SK-N-SH (cell line): ENCODE measurements around the gene LMF1. TPM values are rescaled to one million over a fixed set of nuclear protein-coding genes. Genes with fewer than 3 reads are reported as not detected.
A peak's percentile ranks its signal among the peaks of the same experiment; 100 is the strongest.

Experiments
- CTCF ChIA-PET: fragments of 300-600, 350-600 bp; formaldehyde crosslinking; extraction: SDS; loops from one replicate; lab custom pipeline; 2021; lab: Yijun Ruan, JAX
- POLR2A ChIA-PET: fragments of 350-600 bp; sonication (Branson Sonifier 250); formaldehyde crosslinking; extraction: SDS; loops from one replicate; lab custom pipeline; 2020; ENCODE audit warnings: antibody characterized with exemption, inconsistent platforms; lab: Yijun Ruan, JAX
- DNase-seq: peaks from one replicate; pipeline ENCODE4 v3.0.0; 2012
- H2AFZ ChIP-seq: fragments of 200-600 bp; sonication (generic); 2 replicates; pipeline ENCODE4 v1.8.1; 2016; ENCODE audit warnings: antibody characterized with exemption, mild to moderate bottlenecking, low read depth
- H3F3A ChIP-seq: fragments of 200-600 bp; sonication (generic); replicated peaks from 2 replicates; pipeline ENCODE3; 2016; ENCODE audit warnings: antibody characterized with exemption, mild to moderate bottlenecking; ENCODE audit not compliant: insufficient read depth
- H3K27ac ChIP-seq, 2 experiments: fragments of 200-500 bp in 1 of 2; fragments of 200-600 bp in 1 of 2; sonication (Bioruptor generic) in 1 of 2; sonication (generic), shearing (Covaris generic) in 1 of 2; 2 replicates each; pipeline versions ENCODE4 v1.5.1 to v1.6.1; 2014 to 2016; ENCODE audit warnings: low read depth in 2 of 2, inconsistent platforms in 1 of 2, low read length in 1 of 2, mild to moderate bottlenecking in 1 of 2, mixed read lengths in 1 of 2
- H3K27me3 ChIP-seq: fragments of 200-600 bp; sonication (generic), shearing (Covaris generic); 2 replicates; pipeline ENCODE4 v1.6.1; 2016; ENCODE audit warnings: mixed run types; ENCODE audit not compliant: insufficient read depth
- H3K36me3 ChIP-seq, 2 experiments: fragments of 200-500 bp in 1 of 2; fragments of 200-600 bp in 1 of 2; sonication (Bioruptor generic) in 1 of 2; sonication (generic) in 1 of 2; replicated peaks in 1 of 2; 2 replicates each; pipeline versions ENCODE3 to v1.5.1; 2014 to 2016; ENCODE audit warnings: low read length in 1 of 2, mild to moderate bottlenecking in 1 of 2; ENCODE audit not compliant: insufficient read depth in 2 of 2, control insufficient read depth in 1 of 2
- H3K4me1 ChIP-seq, 2 experiments: fragments of 200-500 bp in 1 of 2; fragments of 200-600 bp in 1 of 2; sonication (Bioruptor generic) in 1 of 2; sonication (generic), shearing (Covaris generic) in 1 of 2; 2 replicates each; pipeline versions ENCODE4 v1.5.1 to v1.6.1; 2014 to 2016; ENCODE audit warnings: low read depth in 1 of 2, low read length in 1 of 2, mixed run types in 1 of 2; ENCODE audit not compliant: insufficient read depth in 2 of 2, control insufficient read depth in 1 of 2
- H3K4me2 ChIP-seq: fragments of 200-600 bp; sonication (generic), shearing (Covaris generic); 2 replicates; pipeline ENCODE4 v1.6.1; 2017; ENCODE audit warnings: mixed run types
- H3K4me3 ChIP-seq, 2 experiments: fragments of 200-500 bp in 1 of 2; fragments of 200-600 bp in 1 of 2; sonication (Bioruptor generic) in 1 of 2; sonication (generic), shearing (Covaris generic) in 1 of 2; 2 replicates each; pipeline versions ENCODE4 v1.5.1 to v1.8.1; 2014 to 2016; ENCODE audit warnings: low read depth in 2 of 2, inconsistent platforms in 1 of 2, low read length in 1 of 2, mild to moderate bottlenecking in 1 of 2, mixed read lengths in 1 of 2, moderate library complexity in 1 of 2
- H3K79me2 ChIP-seq: fragments of 200-600 bp; sonication (generic); 2 replicates; pipeline ENCODE4 v1.8.1; 2017; ENCODE audit warnings: mild to moderate bottlenecking; ENCODE audit not compliant: insufficient read depth
- H3K9ac ChIP-seq: fragments of 200-600 bp; sonication (generic); 2 replicates; pipeline ENCODE4 v1.6.1; 2017; ENCODE audit warnings: mixed run types
- H3K9me2 ChIP-seq: fragments of 200-600 bp; sonication (generic); 2 replicates; pipeline ENCODE4 v1.6.1; 2017; ENCODE audit warnings: mixed run types
- H3K9me3 ChIP-seq: fragments of 200-600 bp; sonication (generic); 2 replicates; pipeline ENCODE4 v1.6.1; 2017; ENCODE audit warnings: mixed run types, mild to moderate bottlenecking, moderate library complexity
- H4K20me1 ChIP-seq: fragments of 200-600 bp; sonication (generic); 2 replicates; pipeline ENCODE4 v1.6.1; 2017; ENCODE audit warnings: mild to moderate bottlenecking, mixed run types; ENCODE audit not compliant: insufficient read depth
- CHD2 ChIP-seq: fragments of 150-350 bp; IDR thresholded peaks from 2 replicates; pipeline ENCODE4 v1.6.1; 2018; ENCODE audit warnings: low read length; ENCODE audit not compliant: partially characterized antibody
- ELF1 ChIP-seq: IDR thresholded peaks from 2 replicates; pipeline ENCODE4 v1.4.0; 2012
- FOXM1 ChIP-seq: IDR thresholded peaks from 2 replicates; pipeline ENCODE4 v1.4.0; 2012; ENCODE audit warnings: low read depth, mild to moderate bottlenecking
- GATA2 ChIP-seq: sonication (generic); formaldehyde crosslinking; IDR thresholded peaks from 2 replicates; pipeline ENCODE4 v1.5.0; 2020; ENCODE audit warnings: mild to moderate bottlenecking, missing genetic modification reagents
- JUND ChIP-seq: IDR thresholded peaks from 2 replicates; pipeline ENCODE4 v1.4.0; 2012
- NFIC ChIP-seq: IDR thresholded peaks from 2 replicates; pipeline ENCODE4 v1.4.0; 2012; ENCODE audit warnings: borderline replicate concordance
- PBX3 ChIP-seq: IDR thresholded peaks from 2 replicates; pipeline ENCODE4; 2012
- RAD21 ChIP-seq: IDR thresholded peaks from 2 replicates; pipeline ENCODE4 v1.6.1; 2012; ENCODE audit warnings: mild to moderate bottlenecking, low read length
- RCOR1 ChIP-seq: fragments of 150-350 bp; IDR thresholded peaks from 2 replicates; pipeline ENCODE4 v1.6.1; 2017; ENCODE audit warnings: antibody characterized with exemption, low read length
- WGBS: methylation state at CpG from one replicate; pipeline ENCODE4 v1.1.6; 2017; ENCODE audit warnings: low lambda C conversion rate; 5-methylcytosine and 5-hydroxymethylcytosine counted together
- polyA plus RNA-seq, 3 experiments: library from polyadenylated mRNA; depleted of rRNA; stranded (reverse); fragments of >200 nt; gene quantifications; 2 replicates each; pipeline ENCODE4 v1.2.3, GENCODE V29; 2012
- TF ChIP-seq, protein P1 (sequence below): fragments of 200-600 bp; sonication (generic); IDR thresholded peaks from 2 replicates; pipeline ENCODE4 v1.6.1; 2017; ENCODE audit warnings: antibody characterized with exemption, mild to moderate bottlenecking, moderate library complexity
- TF ChIP-seq, protein P2 (sequence below): fragments of 150-350 bp; IDR thresholded peaks from 2 replicates; pipeline ENCODE4 v1.6.1; 2016; ENCODE audit warnings: mild to moderate bottlenecking, low read depth, low read length

Gene LMF1
- polyA plus RNA-seq, 1 of the 3 experiments (the other 2 are of a cell fraction): 5.7 TPM

DNA sequence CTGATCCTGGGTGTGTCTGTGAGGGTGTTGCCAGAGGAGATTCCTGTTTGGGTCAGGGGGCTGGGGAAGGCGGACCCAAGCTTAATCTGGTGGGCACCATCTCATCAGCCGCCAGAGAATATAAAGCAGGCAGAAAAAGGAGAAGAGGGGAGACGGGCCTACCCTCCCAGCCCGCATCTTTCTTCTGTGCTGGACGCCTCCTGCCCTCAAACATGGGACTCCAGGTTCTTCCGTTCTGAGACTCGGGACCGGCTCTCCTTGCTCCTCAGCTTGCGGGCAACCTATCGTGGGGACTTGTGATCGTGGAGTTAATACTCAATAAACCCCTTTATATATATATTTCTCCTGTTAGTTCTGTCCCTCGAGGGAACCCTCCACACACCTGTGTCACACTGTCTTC is 64.5 kb downstream of the LMF1 start:
- H3K9me3 ChIP-seq: peaks cover 4% of the 10 kb centered on the region; the same call in 1 of the 2 replicates
- no peaks in the 10 kb centered on the region for H3K79me2 ChIP-seq
- H4K20me1 ChIP-seq: no peaks in the 10 kb centered on the region
- DNase-seq: no peak
- no peaks in the 10 kb centered on the region for H3F3A ChIP-seq
- no peaks in the 10 kb centered on the region for H3K27me3 ChIP-seq
- TF ChIP-seq, protein P1, sequence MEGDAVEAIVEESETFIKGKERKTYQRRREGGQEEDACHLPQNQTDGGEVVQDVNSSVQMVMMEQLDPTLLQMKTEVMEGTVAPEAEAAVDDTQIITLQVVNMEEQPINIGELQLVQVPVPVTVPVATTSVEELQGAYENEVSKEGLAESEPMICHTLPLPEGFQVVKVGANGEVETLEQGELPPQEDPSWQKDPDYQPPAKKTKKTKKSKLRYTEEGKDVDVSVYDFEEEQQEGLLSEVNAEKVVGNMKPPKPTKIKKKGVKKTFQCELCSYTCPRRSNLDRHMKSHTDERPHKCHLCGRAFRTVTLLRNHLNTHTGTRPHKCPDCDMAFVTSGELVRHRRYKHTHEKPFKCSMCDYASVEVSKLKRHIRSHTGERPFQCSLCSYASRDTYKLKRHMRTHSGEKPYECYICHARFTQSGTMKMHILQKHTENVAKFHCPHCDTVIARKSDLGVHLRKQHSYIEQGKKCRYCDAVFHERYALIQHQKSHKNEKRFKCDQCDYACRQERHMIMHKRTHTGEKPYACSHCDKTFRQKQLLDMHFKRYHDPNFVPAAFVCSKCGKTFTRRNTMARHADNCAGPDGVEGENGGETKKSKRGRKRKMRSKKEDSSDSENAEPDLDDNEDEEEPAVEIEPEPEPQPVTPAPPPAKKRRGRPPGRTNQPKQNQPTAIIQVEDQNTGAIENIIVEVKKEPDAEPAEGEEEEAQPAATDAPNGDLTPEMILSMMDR: no peak
- no peak overlapping the region for H3K27ac ChIP-seq
- POLR2A ChIA-PET: no interaction called here
- WGBS: 84% methylated on average over 12 of the region's 12 CpGs
- CTCF ChIA-PET: interaction anchor here (0.6 kb wide), 1 partner anchor 1234 kb away, joined by 3 read pairs; no protein-coding TSS in a partner anchor
- no peak overlapping the region for H2AFZ ChIP-seq
- no peak overlapping the region for H3K4me3 ChIP-seq
- H3K36me3 ChIP-seq: peaks cover 0 to 3% of the 10 kb centered on the region in 2 experiments
- peaks cover 0 to 11% of the 10 kb centered on the region in 2 experiments; a peak in 1 of 4 replicates for H3K4me1 ChIP-seq
- H3K9me2 ChIP-seq: no peaks in the 10 kb centered on the region
- H3K9ac ChIP-seq: no peak overlapping the region
- no peak overlapping the region for H3K4me2 ChIP-seq

DNA sequence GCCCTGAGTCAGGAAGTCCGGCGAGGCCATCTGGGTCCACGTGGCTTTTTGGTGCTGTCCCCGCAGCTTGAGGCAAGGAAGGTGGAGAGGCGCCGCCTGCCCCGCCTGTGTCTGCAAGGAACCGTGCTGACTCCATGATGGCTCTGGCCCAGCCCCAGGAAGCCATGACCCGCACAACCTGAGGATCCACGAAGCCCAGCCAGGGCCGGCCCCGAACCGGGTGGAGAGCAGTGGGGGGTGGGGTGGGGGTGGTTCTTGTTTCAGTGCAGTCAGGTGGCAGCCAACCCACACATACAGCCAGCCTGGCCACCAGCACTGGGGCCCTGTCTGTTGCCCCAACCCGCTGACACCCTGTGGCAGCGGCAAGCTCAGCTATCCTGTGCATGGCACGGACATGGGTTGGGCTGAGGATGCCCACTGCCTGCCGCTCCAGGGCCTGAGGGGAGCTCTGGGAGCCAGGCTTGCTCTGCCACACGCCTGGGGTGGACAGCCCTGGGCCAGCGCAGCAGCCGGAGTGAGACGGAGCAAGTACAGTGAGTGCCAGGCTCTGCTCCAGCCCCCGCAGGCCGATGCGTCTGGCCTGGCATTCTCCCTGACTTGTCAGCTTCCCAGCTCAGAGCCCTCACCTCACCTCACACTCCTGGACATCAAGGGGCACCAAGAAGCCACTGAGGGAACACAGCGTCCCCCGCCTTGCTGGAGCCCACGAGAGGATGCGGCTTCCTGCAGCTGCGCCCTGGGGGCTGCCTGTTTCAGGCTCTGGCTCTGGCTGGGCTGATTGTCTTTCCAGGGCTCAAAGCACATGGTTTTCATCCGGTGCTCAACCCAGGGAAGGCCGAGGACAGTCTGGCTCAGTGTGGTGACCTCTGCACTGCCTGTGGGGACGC is 68.8 kb downstream of the LMF1 start:
- no peak overlapping the region for H3K4me2 ChIP-seq
- ChIA-PET POLR2A (no interaction called here), CTCF (interaction anchor here (0.5 to 1.0 kb wide), 2 partner anchors 9 to 422 kb away, joined by 3 to 5 read pairs; no protein-coding TSS in a partner anchor)
- no peaks in the 10 kb centered on the region for H4K20me1 ChIP-seq
- 0 out of 4 replicates have a peak overlapping the region, but pooled peaks of 1 of the 2 experiments have one; percentile 28 for H3K27ac ChIP-seq
- H3K9me3 ChIP-seq: peaks cover 4% of the 10 kb centered on the region; the same call in 1 of the 2 replicates
- no peaks in the 10 kb centered on the region for H3K27me3 ChIP-seq
- no peaks in the 10 kb centered on the region for H3K79me2 ChIP-seq
- 63% methylated on average over 15 of the region's 32 CpGs for WGBS
- no peaks in the 10 kb centered on the region for H3F3A ChIP-seq
- no peak overlapping the region for H3K9ac ChIP-seq
- no peak overlapping the region for H2AFZ ChIP-seq
- DNase-seq: peak; percentile 80
- H3K9me2 ChIP-seq: no peaks in the 10 kb centered on the region
- H3K4me3 ChIP-seq: no peak overlapping the region
- peaks cover 0 to 3% of the 10 kb centered on the region in 2 experiments for H3K36me3 ChIP-seq
- peaks cover 0 to 15% of the 10 kb centered on the region in 2 experiments; a peak in 1 of 4 replicates for H3K4me1 ChIP-seq
- TF ChIP-seq JUND (no peak), NFIC (no peak), RAD21 (no peak), CHD2 (no peak), GATA2 (CRISPR knock-in tag) (no peak), FOXM1 (no peak), ELF1 (no peak), PBX3 (no peak), RCOR1 (no peak)
- TF ChIP-seq, protein P1: no peak
- TF ChIP-seq, protein P2, sequence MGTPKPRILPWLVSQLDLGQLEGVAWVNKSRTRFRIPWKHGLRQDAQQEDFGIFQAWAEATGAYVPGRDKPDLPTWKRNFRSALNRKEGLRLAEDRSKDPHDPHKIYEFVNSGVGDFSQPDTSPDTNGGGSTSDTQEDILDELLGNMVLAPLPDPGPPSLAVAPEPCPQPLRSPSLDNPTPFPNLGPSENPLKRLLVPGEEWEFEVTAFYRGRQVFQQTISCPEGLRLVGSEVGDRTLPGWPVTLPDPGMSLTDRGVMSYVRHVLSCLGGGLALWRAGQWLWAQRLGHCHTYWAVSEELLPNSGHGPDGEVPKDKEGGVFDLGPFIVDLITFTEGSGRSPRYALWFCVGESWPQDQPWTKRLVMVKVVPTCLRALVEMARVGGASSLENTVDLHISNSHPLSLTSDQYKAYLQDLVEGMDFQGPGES: no peak
- TF ChIP-seq, all 33 proteins: peak for 0
